K562 (cell line): ENCODE results near the gene NEK4. TPM values are rescaled to one million over a fixed set of nuclear protein-coding genes. Genes with fewer than 3 reads are reported as not detected.

Experiments used
- ATAC-seq: fragments of 200-7000 bp; cut with Tn5 transposase; 3 replicates; pipeline ENCODE4 v1.9.1; 2020; ENCODE audit warnings: moderate library complexity
- BruUV-seq: library from RNA; stranded (reverse); fragments of 400-500 nt; replicated peaks from 2 replicates; lab custom pipeline; 2021; lab: Mats Ljungman, UMichigan
- CTCF ChIA-PET: fragments of 300-600 bp; formaldehyde crosslinking; extraction: SDS; loops from one replicate; lab custom pipeline; 2021; ENCODE audit warnings: low intra/inter-chr PET ratio; lab: Yijun Ruan, JAX
- POLR2A ChIA-PET: fragments of 300-600, 350-650 bp; sonication (Branson Sonifier 250); formaldehyde crosslinking; extraction: SDS; loops from one replicate; lab custom pipeline; 2021; ENCODE audit warnings: antibody characterized with exemption, inconsistent platforms; lab: Yijun Ruan, JAX
- DNase-seq, 4 experiments: peaks; one replicate each; pipeline versions ENCODE4 v3.0.0 to v3.0.0-alpha.2; 2011 to 2018; ENCODE audit warnings: low spot score in 3 of 4, mixed read lengths in 3 of 4; ENCODE audit errors: extremely low read depth in 1 of 4
- FAIRE-seq: peaks from 2 replicates; lab custom pipeline; 2011; peaks lifted over from hg19 to GRCh38; lab: Jason Lieb, UNC
- H2AFZ ChIP-seq: 2 replicates; pipeline ENCODE4 v1.6.0; 2011; ENCODE audit warnings: low read depth, low read length, control low read depth, inconsistent platforms
- H3K27ac ChIP-seq: fragments of 200-600 bp; 3 replicates; pipeline ENCODE4 v1.8.0; 2011; ENCODE audit warnings: low read depth, mild to moderate bottlenecking, control low read depth, inconsistent platforms, low read length, moderate library complexity, mixed read lengths; ENCODE audit errors: extremely low read depth
- H3K27me3 ChIP-seq, 2 experiments: fragments of 300-600 bp in 1 of 2; 2 replicates in 1 of 2; 3 replicates in 1 of 2; pipeline versions ENCODE4 v1.6.0 to v1.8.0; 2011; ENCODE audit warnings: inconsistent platforms in 2 of 2, low read length in 2 of 2, mild to moderate bottlenecking in 1 of 2, mixed read lengths in 1 of 2, moderate library complexity in 1 of 2; ENCODE audit not compliant: control insufficient read depth in 2 of 2, insufficient read depth in 2 of 2
- H3K36me3 ChIP-seq: fragments of 300-600 bp; 3 replicates; pipeline ENCODE4 v1.8.0; 2011; ENCODE audit warnings: mild to moderate bottlenecking, low read length, inconsistent platforms; ENCODE audit not compliant: control insufficient read depth, insufficient read depth
- H3K4me1 ChIP-seq, 2 experiments: fragments of 200-600 bp in 1 of 2; replicated peaks in 1 of 2; 2 replicates in 1 of 2; 3 replicates in 1 of 2; pipeline versions ENCODE4 v1.5.1 to v1.8.0; 2011; ENCODE audit warnings: inconsistent platforms in 2 of 2, low read length in 2 of 2, mild to moderate bottlenecking in 1 of 2, mixed read lengths in 1 of 2, moderate library complexity in 1 of 2; ENCODE audit not compliant: control insufficient read depth in 2 of 2, insufficient read depth in 2 of 2
- H3K4me2 ChIP-seq: 2 replicates; pipeline ENCODE4 v1.6.1; 2011; ENCODE audit warnings: low read length, control low read depth, inconsistent platforms, mixed read lengths; ENCODE audit not compliant: insufficient read depth
- H3K4me3 ChIP-seq: fragments of 200-600 bp; sonication (generic), shearing (Covaris generic); 2 replicates; pipeline ENCODE4 v1.5.1; 2016; ENCODE audit warnings: control low read depth, inconsistent platforms
- H3K79me2 ChIP-seq: fragments of 200-600 bp; 3 replicates; pipeline ENCODE4 v1.8.0; 2011; ENCODE audit warnings: low read length, inconsistent platforms; ENCODE audit not compliant: control insufficient read depth, insufficient read depth
- H3K9ac ChIP-seq, 2 experiments: 2 replicates each; pipeline versions ENCODE4 v1.6.0 to v1.6.1; 2011; ENCODE audit warnings: low read depth in 2 of 2, low read length in 2 of 2, control low read depth in 1 of 2, inconsistent platforms in 1 of 2, mild to moderate bottlenecking in 1 of 2, mixed read lengths in 1 of 2; ENCODE audit not compliant: insufficient read depth in 1 of 2
- H3K9me1 ChIP-seq: one replicate; pipeline ENCODE4 v1.6.0; 2011; ENCODE audit warnings: inconsistent platforms, mild to moderate bottlenecking, low read length, moderate library complexity; ENCODE audit not compliant: control insufficient read depth, insufficient read depth
- H3K9me3 ChIP-seq: replicated peaks from 2 replicates; pipeline ENCODE4 v1.5.1; 2011; ENCODE audit warnings: low read depth, low read length, inconsistent platforms; ENCODE audit not compliant: control insufficient read depth, insufficient read depth
- H4K20me1 ChIP-seq: replicated peaks from 2 replicates; pipeline ENCODE4 v1.6.1; 2011; ENCODE audit warnings: low read length, inconsistent platforms, mixed read lengths; ENCODE audit not compliant: control insufficient read depth, insufficient read depth
- BRD9 ChIP-seq: fragments of 450-650 bp; IDR thresholded peaks from 2 replicates; pipeline ENCODE4 v1.6.1; 2018; ENCODE audit warnings: low read depth; ENCODE audit not compliant: partially characterized antibody
- CHCHD3 ChIP-seq: fragments of 250-450 bp; sonication (Bioruptor Pico); IDR thresholded peaks from 2 replicates; pipeline ENCODE4 v2.1.2; 2022; ENCODE audit warnings: mild to moderate bottlenecking
- CREM ChIP-seq: IDR thresholded peaks from 2 replicates; pipeline ENCODE4 v1.6.1; 2014; ENCODE audit warnings: antibody characterized with exemption, low read depth
- ESRRA ChIP-seq: fragments of 450-650 bp; IDR thresholded peaks from 2 replicates; pipeline ENCODE4 v1.6.1; 2014; ENCODE audit warnings: low read depth, mild to moderate bottlenecking, moderate library complexity, borderline replicate concordance
- NFIC ChIP-seq: fragments of 450-650 bp; IDR thresholded peaks from 2 replicates; pipeline ENCODE4 v1.6.1; 2017; ENCODE audit warnings: mild to moderate bottlenecking, inconsistent platforms
- PPARD ChIP-seq: fragments of 250-450 bp; sonication (Bioruptor Pico); IDR thresholded peaks from 2 replicates; pipeline ENCODE4 v1.8.0; 2022; ENCODE audit warnings: inconsistent platforms, mild to moderate bottlenecking, moderate library complexity
- SMAD3 ChIP-seq: fragments of 450-650 bp; formaldehyde crosslinking; conservative IDR thresholded peaks from 2 replicates; pipeline ENCODE4 v1.4.0; 2020; ENCODE audit warnings: mild to moderate bottlenecking
- TEAD1 ChIP-seq, 2 experiments: fragments of 450-650 bp in 1 of 2; sonication (generic) in 1 of 2; formaldehyde crosslinking; IDR thresholded peaks; 2 replicates each; pipeline versions ENCODE4 v1.4.0 to v1.8.0; 2020 to 2022; ENCODE audit warnings: mild to moderate bottlenecking in 2 of 2, missing genetic modification reagents in 1 of 2
- ZBTB8A ChIP-seq: fragments of 450-650 bp; IDR thresholded peaks from 2 replicates; pipeline ENCODE4 v1.6.1; 2018; ENCODE audit warnings: mild to moderate bottlenecking, moderate library complexity; ENCODE audit not compliant: partially characterized antibody
- ZKSCAN8 ChIP-seq: fragments of 200-800 bp; sonication (Bioruptor generic); IDR thresholded peaks from 2 replicates; pipeline ENCODE4 v1.6.1; 2016; ENCODE audit warnings: missing genetic modification characterization, missing compliant biosample characterization
- ZNF589 ChIP-seq: fragments of 200-800 bp; sonication (Bioruptor generic); IDR thresholded peaks from 2 replicates; pipeline ENCODE4 v1.6.1; 2016; ENCODE audit warnings: low read depth, missing genetic modification characterization, missing compliant biosample characterization
- ZNF778 ChIP-seq: fragments of 450-650 bp; formaldehyde crosslinking; IDR thresholded peaks from 2 replicates; pipeline ENCODE4 v1.4.0; 2020; ENCODE audit warnings: mild to moderate bottlenecking, moderate library complexity
- WGBS: fragments of 100-300 bp; shearing (Covaris generic); methylation state at CpG from one replicate; pipeline ENCODE4 v1.1.6; 2016; ENCODE audit warnings: low coverage, mixed read lengths; ENCODE audit not compliant: insufficient coverage; ENCODE audit errors: missing lambda C conversion rate; 5-methylcytosine and 5-hydroxymethylcytosine counted together
- in situ Hi-C: fragments of 300-500 bp; cut with MboI; formaldehyde crosslinking; loops from 4 replicates; pipeline ENCODE4 v1.15.0; 2018; ENCODE audit warnings: inconsistent platforms, mixed read lengths
- intact Hi-C: fragments of 100-400 bp; cut with micrococcal nuclease; formaldehyde crosslinking; loops from 2 replicates; pipeline ENCODE4 v1.14.2; 2022
- polyA plus RNA-seq, 8 experiments: library from polyadenylated mRNA; depleted of rRNA in 4 of 8; stranded (reverse) in 5 of 8; unstranded in 3 of 8; fragments of >200 nt; fragmentation: Nextera tagmentation in 2 of 8; fragmentation: Illumina TruSeq in 1 of 8; extraction: Ambion mirVana in 2 of 8; extraction: Trizol in 1 of 8; gene quantifications; 2 replicates each; pipeline versions ENCODE4 v1.2.1 to v1.2.3, GENCODE V29; 2011 to 2014; ENCODE audit warnings: inconsistent platforms in 1 of 8, missing spikeins in 1 of 8
- total RNA-seq, 7 experiments: library from RNA; depleted of rRNA in 6 of 7; stranded (reverse); fragments of >200 nt in 6 of 7; fragmentation: Illumina TruSeq in 2 of 7; extraction: Trizol in 2 of 7; gene quantifications; 2 replicates each; pipeline versions ENCODE4 v1.2.1 to v1.2.3, GENCODE V29; 2011 to 2021; ENCODE audit warnings: low replicate concordance in 1 of 7
- TF ChIP-seq, protein P1 (sequence below), 2 experiments: fragments of 450-650 bp in 1 of 2; sonication (generic) in 1 of 2; formaldehyde crosslinking in 1 of 2; IDR thresholded peaks; 2 replicates each; pipeline versions ENCODE4 v1.7.1 to v1.9.0; 2016 to 2022; ENCODE audit warnings: inconsistent platforms in 1 of 2, mild to moderate bottlenecking in 1 of 2, missing genetic modification reagents in 1 of 2
- TF ChIP-seq, protein P2 (sequence below): fragments of 250-450 bp; sonication (Bioruptor Pico); IDR thresholded peaks from 2 replicates; pipeline ENCODE4 v1.5.1; 2021; ENCODE audit warnings: mild to moderate bottlenecking

Gene NEK4
- total and polyA plus RNA-seq, 9 of the 15 experiments (the other 6 are each of a cell fraction or from before 2014, with no cell fraction given), result 5.8 to 23.1 (median 16.6) TPM

DNA sequence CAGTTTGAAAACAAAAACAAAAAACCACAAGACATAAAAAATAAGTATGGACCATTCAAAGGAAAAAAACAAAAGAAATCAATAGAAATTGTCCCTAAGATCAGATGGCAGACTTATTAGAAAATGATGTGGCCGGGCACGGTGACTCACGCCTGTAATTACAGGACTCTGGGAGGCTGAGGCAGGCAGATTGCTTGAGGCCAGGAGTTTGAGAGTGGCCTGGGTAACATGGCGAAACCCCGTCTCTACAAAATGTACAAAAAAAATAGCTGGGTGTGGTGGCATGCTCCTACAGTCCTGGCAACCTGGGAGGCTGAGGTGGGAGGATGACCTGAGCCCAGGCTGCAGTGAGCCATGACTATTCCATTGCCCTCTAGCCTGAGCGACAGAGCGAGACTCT, 48.2 kb downstream of the NEK4 start:
- 88% methylated on average over 4 of the region's 7 CpGs for WGBS
- no peak overlapping the region for H3K27ac ChIP-seq
- ChIA-PET POLR2A (no interaction called here), CTCF (no interaction called here)
- H3K79me2 ChIP-seq, result no peaks in the 10 kb centered on the region
- H3K4me1 ChIP-seq, result no peaks in the 10 kb centered on the region
- no peak for TF ChIP-seq ZBTB8A
- TF ChIP-seq PPARD, result no peak
- TF ChIP-seq ESRRA, result no peak
- no peak for TF ChIP-seq NFIC
- TF ChIP-seq, protein P1, sequence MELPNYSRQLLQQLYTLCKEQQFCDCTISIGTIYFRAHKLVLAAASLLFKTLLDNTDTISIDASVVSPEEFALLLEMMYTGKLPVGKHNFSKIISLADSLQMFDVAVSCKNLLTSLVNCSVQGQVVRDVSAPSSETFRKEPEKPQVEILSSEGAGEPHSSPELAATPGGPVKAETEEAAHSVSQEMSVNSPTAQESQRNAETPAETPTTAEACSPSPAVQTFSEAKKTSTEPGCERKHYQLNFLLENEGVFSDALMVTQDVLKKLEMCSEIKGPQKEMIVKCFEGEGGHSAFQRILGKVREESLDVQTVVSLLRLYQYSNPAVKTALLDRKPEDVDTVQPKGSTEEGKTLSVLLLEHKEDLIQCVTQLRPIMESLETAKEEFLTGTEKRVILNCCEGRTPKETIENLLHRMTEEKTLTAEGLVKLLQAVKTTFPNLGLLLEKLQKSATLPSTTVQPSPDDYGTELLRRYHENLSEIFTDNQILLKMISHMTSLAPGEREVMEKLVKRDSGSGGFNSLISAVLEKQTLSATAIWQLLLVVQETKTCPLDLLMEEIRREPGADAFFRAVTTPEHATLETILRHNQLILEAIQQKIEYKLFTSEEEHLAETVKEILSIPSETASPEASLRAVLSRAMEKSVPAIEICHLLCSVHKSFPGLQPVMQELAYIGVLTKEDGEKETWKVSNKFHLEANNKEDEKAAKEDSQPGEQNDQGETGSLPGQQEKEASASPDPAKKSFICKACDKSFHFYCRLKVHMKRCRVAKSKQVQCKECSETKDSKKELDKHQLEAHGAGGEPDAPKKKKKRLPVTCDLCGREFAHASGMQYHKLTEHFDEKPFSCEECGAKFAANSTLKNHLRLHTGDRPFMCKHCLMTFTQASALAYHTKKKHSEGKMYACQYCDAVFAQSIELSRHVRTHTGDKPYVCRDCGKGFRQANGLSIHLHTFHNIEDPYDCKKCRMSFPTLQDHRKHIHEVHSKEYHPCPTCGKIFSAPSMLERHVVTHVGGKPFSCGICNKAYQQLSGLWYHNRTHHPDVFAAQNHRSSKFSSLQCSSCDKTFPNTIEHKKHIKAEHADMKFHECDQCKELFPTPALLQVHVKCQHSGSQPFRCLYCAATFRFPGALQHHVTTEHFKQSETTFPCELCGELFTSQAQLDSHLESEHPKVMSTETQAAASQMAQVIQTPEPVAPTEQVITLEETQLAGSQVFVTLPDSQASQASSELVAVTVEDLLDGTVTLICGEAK (IDR thresholded peaks at IDR 0.05), result no peak
- TF ChIP-seq, protein P1 (CRISPR knock-in tag; IDR thresholded peaks at IDR 0.05), result no peak
- no peak for TF ChIP-seq CREM
- TF ChIP-seq ZNF589 (CRISPR knock-in tag), result no peak
- TF ChIP-seq ZKSCAN8 (CRISPR knock-in tag), result no peak
- TF ChIP-seq BRD9, result no peak
- TF ChIP-seq TEAD1 (CRISPR knock-in tag; IDR thresholded peaks at IDR 0.05), result no peak
- TF ChIP-seq, protein P2, sequence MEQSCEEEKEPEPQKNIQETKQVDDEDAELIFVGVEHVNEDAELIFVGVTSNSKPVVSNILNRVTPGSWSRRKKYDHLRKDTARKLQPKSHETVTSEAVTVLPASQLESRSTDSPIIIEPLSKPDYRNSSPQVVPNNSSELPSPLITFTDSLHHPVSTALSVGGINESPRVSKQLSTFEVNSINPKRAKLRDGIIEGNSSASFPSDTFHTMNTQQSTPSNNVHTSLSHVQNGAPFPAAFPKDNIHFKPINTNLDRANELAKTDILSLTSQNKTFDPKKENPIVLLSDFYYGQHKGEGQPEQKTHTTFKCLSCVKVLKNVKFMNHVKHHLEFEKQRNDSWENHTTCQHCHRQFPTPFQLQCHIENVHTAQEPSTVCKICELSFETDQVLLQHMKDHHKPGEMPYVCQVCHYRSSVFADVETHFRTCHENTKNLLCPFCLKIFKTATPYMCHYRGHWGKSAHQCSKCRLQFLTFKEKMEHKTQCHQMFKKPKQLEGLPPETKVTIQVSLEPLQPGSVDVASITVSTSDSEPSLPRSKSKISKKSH (CRISPR knock-in tag), result no peak
- TF ChIP-seq CHCHD3 (CRISPR knock-in tag), result no peak
- no peak for TF ChIP-seq SMAD3
- no peak for TF ChIP-seq ZNF778 (CRISPR knock-in tag)
- DNase-seq (no peak), FAIRE-seq (no peak), ATAC-seq (no peak)
- no peaks in the 10 kb centered on the region for H3K36me3 ChIP-seq
- intact Hi-C loops (no loop called here), in situ Hi-C loops (no loop called here)
- H4K20me1 ChIP-seq, result no peaks in the 10 kb centered on the region
- no peak overlapping the region for H3K9ac ChIP-seq
- H2AFZ ChIP-seq, result no peak overlapping the region
- no peaks in the 10 kb centered on the region for H3K9me1 ChIP-seq
- BruUV-seq, result no TSS peak
- no peak overlapping the region for H3K4me3 ChIP-seq
- no peak overlapping the region for H3K4me2 ChIP-seq
- no peaks in the 10 kb centered on the region for H3K9me3 ChIP-seq
- no peaks in the 10 kb centered on the region for H3K27me3 ChIP-seq
